Measurements from ENCODE around the gene CDC6.

- TF ChIP-seq CTCF (IDR thresholded peaks at IDR 0.05), result no peak
- no peak for TF ChIP-seq POLR2A (IDR thresholded peaks at IDR 0.05)
Observed at GRCh38 chr17:40352237-40352778, 64.6 kb downstream of the CDC6 start.
